Fibroblast of peridontal ligament (primary cell): ENCODE results near the gene MOV10L1.
A peak's percentile ranks its signal among the peaks of the same experiment; 100 is the strongest.
"Not testable (repeated sequence)": the region's sequence is repeated elsewhere in the genome, so short reads cannot be mapped to it uniquely, and the experiment has no call there.

ENCODE experiments used
- DNase-seq: peaks from one replicate; pipeline ENCODE4 v3.0.0-alpha.2; 2010; ENCODE audit errors: extremely low read depth

MOV10L1 gene

DNA sequence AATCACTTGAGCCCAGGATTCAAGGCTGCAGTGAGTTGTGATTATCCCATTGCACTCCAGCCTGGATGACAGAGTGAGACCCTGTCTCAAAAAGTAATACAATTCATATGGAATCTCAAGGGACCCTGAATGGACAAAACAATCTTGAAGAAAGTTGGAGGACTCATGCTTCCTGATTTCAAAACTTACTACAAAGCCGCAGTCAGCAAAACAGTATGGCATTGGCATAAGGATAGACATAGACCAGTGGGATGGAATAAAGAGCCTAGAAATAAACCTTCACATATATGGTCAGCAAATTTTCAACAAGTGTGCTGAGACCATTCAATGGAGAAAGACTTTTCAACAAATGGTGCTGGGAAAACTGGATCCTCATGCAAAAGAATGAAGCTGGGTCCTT lies 113.5 kb downstream of the MOV10L1 start:
- no peak for DNase-seq

- no peak for DNase-seq
Measured at GRCh38 chr22:50204571-50204970, 114.8 kb downstream of the MOV10L1 start.

- not testable (repeated sequence) for DNase-seq
Measured at GRCh38 chr22:50204998-50205397, 115.2 kb downstream of the MOV10L1 start.

DNA sequence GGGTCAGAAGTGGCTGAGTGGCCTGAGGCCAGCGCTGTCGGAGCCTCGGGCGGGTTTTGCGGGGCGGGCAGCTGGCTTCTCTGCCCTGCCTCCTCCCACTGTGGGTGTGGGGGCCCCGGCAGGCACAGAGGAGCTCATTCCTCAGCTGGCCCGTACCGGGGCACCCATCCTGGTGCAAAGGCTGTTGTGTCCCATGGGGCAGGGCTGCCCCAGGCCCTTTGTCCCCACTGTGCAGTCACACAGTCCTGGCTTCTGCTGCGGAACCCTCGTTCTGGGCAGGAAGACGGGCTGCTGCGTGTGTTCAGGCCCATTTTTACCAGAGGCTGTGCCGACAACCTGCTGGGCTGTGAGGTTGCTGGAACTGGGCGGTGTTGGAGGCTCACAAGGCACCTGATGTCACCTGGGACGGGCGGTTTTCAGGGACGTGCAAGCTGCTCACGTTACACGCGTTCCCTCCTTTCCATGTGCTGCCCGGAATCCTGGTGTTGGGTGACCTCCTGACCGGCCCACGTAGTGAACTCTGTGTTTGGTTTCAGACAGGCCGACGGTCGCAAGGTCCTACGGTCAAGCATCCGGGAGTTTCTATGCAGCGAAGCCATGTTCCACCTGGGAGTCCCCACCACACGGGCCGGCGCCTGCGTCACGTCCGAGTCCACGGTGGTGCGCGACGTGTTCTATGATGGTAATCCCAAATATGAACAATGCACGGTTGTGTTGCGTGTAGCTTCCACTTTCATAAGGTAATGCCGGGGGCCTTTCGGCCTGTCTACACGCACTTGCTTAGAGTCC lies 116.2 kb downstream of the MOV10L1 start:
- DNase-seq = no peak

GRCh38 chr22:50206599-50206998 lies 116.8 kb downstream of the MOV10L1 start:
- DNase-seq = peak; percentile 20

- DNase-seq = no peak
Measured at GRCh38 chr22:50207383-50208140, 117.8 kb downstream of the MOV10L1 start.

GRCh38 chr22:50208430-50208938 lies 118.7 kb downstream of the MOV10L1 start:
- DNase-seq = no peak

GRCh38 chr22:50208939-50209892 lies 119.4 kb downstream of the MOV10L1 start:
- DNase-seq = no peak

DNA sequence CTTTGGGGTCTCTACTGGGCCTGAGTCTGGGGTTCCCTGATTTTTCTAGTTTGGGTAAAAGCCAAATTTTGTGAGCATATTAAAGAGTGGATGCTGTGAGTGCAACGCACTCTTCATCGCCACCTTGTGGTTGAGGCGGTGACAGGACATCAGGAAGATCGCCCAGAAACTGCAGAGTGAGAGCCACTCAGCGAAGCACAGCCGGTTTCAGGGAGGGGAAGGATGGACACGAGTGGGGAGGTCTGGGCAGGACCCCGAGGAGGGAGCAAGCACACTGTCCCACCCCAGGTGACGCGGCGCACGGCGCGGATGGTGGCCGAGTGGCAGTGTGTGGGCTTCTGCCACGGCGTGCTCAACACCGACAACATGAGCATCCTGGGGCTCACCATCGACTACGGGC lies 120.1 kb downstream of the MOV10L1 start:
- peak; percentile 68 for DNase-seq

DNA sequence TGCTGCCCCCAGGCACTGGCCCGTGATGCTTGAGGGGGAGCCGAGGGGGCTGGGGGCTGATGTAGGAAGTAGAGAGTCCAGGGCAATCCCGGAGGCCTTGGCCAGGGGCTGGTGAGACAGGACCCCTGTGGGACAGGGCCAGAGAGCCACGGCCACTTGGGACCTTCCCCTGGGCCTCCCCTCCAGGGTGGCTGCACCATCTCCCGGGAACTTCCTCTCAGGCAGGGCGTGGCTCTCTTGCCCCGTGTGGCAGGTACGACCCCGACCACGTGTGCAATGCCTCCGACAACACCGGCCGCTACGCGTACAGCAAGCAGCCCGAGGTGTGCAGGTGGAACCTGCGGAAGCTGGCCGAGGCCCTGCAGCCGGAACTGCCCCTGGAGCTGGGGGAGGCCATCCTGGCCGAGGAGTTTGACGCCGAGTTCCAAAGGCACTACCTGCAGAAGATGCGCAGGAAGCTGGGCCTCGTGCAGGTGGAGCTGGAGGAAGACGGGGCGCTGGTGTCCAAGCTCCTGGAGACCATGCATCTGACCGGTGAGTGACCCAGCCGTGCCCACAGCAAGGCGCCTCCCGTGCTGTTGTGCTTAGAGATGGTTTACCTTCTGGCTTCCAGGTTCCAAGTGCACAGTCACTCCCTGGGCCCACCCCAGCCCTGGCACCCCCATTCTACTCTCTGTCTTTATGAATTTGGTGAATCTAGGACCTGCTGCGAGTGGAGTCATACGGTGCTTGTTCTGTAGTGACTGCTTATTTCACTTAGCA lies 120.8 kb downstream of the MOV10L1 start:
- DNase-seq = no peak

DNA sequence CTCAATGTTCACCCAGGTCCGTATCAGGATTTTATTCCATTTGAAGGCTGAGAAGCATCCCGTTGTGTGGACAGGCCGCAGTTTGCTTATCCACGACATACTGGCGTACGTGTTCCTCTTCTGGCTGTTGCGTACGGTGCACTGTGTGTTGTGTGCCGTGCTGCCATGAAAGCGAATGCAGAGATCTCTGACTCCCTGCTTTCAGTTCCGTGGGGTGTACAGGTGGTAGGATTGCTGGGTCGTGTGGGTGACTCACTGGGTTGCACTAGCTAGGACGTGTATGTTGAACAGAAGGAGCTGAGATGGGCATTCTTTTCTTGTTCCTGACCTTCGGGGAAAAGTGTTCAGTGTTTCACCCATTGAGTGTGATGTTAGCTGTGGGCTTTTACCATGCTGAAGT lies 121.3 kb downstream of the MOV10L1 start:
- no peak for DNase-seq
